SKM-1 (cell line): Measurements from ENCODE around the gene ERBB3.
A peak's percentile ranks its signal among the peaks of the same experiment; 100 is the strongest.

Source experiments
- DNase-seq: peaks from one replicate; lab custom pipeline; 2025; ENCODE audit not compliant: unreplicated experiment; lab: John Stamatoyannopoulos, UW

Gene ERBB3

GRCh38 chr12:56129942-56130495 is 50.1 kb downstream of the ERBB3 start:
- no peak for DNase-seq

- no peak for DNase-seq
Measured at GRCh38 chr12:56130876-56131275, 50.9 kb downstream of the ERBB3 start.

DNA sequence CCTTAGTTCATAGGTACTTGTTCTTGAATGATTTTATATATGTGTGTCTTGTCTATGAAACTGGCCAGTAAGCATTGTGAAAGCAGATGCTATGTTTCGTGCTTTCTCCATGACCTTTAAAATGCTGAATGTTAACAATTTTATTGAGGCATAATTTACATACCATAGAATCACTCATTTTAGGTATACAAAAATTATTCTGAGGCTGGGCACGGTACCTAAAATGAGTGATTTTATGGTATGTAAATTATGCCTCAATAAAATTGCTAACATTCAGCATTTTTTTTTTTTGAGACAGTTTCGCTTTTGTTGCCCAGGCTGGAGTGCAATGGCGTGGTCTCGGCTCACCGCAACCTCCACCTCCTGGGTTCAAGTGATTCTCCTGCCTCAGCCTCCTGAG is 54.9 kb downstream of the ERBB3 start:
- DNase-seq: no peak

GRCh38 chr12:56137853-56138571 is 58.0 kb downstream of the ERBB3 start:
- DNase-seq: no peak

DNA sequence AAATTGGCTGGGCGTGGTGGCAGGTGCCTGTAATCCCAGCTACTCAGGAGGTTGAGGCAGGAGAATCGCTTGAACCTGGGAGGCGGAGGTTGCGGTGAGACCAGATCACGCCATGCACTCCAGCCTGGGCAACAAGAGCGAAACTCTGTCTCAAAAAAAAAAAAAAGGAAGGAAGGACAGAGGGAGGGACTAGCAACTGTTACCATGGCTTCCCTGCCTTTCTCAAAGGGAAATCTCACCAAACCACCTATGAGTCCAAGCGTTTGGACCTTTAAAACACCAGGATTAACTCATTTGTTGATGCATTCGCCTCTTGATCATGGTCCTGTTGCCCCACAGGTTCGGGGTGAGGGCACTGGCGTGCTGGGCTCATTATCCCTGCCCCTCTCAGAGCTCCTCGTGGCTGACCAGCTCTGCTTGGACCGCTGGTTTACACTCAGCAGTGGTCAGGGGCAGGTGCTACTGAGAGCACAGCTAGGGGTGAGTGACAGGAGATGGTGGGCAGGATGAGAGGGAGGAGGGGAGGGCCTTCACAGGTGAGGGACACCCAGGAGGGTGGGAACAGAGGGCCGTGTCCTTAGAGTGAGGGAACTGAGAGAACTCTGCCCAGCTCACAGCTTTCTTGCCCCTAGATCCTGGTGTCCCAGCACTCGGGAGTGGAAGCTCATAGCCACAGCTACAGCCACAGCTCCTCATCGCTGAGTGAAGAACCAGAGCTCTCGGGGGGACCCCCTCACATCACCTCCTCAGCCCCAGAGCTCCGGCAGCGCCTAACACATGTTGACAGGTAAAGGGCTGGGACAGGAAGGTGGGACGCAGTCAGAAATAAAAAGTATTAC is 62.2 kb downstream of the ERBB3 start:
- no peak for DNase-seq

GRCh38 chr12:56143217-56143616 is 63.3 kb downstream of the ERBB3 start:
- no peak for DNase-seq

DNA sequence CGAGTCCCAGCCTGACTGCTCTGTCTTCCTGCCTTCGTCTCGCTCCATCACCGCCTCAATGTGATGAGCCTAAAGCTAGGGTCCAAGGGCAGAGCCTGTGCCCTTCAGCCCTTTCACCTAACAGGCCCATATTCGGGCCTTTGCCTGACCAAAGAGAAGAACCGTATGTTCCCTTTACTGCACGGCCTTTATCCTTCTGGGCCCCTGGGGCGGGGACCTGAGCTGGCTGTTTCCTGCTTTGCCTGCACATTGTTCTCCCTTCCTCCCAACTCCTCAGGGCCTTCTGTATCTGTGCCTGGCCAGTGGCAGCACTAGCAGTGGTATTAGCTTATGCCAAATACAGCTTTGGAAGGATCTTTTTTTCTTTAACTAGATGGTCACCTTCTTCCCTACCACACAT is 63.9 kb downstream of the ERBB3 start:
- DNase-seq: no peak

DNA sequence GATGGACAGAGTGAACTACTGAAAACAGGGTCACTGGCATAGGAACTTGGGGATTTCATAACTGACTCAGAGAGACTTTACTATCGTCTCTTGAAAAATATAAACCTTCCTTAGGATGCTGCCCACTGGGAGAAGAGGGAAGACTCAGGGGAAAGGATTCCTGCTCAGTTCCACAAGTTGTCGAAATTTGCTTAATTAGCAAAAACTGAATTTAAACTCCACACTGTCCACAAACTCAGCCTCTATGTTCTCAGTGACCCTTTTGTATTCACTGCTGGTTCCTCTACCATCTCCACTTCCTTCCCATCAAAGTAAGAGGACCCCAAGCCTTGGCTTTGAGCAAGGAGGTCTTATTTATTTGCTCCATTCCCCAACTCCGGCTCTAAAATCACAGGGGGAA is 65.3 kb downstream of the ERBB3 start:
- DNase-seq: no peak

DNA sequence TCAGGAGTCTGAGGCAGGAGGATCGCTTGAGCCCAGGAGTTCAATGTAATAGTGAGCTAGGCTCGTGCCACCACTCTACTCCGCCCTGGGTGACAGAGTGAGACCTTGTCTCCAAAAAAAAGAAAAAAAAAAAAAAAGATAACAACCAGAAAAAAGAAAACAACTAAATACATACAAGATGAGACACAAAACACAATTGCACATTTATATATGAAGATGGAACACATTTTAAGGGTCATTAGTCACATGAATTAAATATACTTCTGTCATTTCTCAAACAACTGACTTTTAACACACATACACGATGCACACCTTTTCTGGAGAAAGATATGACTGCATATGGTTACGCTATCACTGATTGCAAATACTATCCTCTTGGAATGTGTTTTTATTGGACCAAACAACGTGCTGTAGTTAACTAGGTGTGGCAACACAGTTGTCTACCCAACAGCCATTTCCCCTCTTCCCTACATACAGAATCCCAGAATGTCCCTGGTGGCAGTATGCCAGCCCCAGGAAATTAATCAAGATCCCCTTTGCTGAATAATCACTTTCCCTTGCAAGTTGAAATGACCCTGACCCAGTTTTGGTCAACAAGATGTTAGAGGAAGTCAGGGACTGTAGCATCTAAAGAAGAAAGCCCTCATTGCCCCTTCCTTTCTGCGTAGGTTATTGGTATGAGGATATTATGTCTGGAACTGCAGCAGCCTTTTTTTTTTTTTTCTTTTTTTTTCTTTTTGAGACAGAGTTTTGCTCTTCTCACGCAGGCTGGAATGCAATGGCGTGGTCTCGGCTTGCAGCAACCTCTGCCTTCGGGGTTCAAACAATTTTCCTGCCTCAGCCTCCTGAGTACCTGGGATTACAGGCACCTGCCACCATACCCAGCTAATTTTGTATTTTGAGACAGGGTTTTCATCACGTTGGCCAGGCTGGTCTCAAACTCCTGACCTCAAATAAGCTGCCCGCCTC is 66.8 kb downstream of the ERBB3 start:
- no peak for DNase-seq

- DNase-seq: no peak
Measured at GRCh38 chr12:56150563-56150962, 70.6 kb downstream of the ERBB3 start.

GRCh38 chr12:56151672-56152131 is 71.7 kb downstream of the ERBB3 start:
- no peak for DNase-seq

DNA sequence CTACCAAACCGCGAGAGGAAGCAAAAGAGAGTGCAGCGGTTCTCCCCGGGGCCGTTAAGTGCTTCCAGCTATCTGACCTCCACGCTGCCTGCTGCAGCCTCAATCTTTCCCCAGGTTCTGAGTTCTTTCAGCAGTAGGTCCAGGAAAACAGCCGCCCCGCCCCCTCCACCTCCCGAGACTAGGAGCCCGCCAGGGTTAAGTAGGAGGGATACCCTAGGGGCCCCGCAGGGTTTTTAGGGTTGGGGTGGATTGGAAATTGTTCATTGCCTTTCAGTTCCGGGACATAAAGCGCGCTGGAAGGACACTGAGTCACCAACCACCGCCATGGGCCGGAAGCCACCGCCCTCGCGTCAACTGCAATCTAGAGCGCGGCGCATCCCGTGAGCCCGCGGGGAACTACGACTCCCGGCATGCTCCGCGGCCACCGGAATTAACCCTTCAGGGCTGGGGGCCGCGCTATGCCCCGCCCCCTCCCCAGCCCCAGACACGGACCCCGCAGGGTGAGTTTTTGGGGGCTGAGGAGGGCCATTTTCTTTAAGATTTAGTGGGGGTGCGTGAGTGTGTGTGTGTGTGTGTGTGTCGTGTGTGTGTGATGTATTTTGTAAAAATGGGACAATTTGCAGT is 72.3 kb downstream of the ERBB3 start, which contains the start of gene MYL6B:
Gene MYL6B, plus strand, starts transcription at position 456 of the 624 bp plus-strand sequence. CDS start 1,332 bp downstream, outside the sequence.
- DNase-seq: peak; percentile 35
